ENCODE data around the gene SPC24. TPM values are rescaled to one million over a fixed set of nuclear protein-coding genes. Genes with fewer than 3 reads are reported as not detected.

SPC24 gene
- total and polyA plus RNA-seq, 8 donors, result 0.20 to 1.4 (median 0.55) TPM

DNA sequence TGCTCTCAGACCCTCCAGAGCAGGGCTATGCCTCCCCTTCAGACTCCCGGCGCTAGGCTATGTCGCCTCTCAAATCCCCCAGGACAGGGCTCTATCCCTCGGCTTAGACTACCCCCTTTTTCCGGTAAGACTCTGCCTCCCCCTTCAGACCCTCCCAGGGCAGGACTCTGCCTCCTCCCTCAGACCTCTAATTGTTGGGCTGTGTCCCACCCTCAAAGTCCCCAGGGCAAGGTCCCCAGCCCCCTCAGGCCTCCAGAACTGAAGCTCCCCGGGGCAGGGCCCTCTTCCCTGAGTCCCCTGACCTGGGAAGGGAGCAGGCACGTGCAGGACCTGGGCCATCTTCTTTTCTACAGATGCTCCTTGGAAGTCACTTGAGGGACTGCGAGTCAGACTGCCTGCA, 38.6 kb upstream of the SPC24 start:
- ATAC-seq (no peak), DNase-seq (no peak), FAIRE-seq (no peak)
- Histone ChIP-seq H3K4me3 (no peak overlapping the region), H3K27me3 (no peaks in the 10 kb centered on the region), H3K9me3 (no peaks in the 10 kb centered on the region), H3K27ac (no peak overlapping the region), H3K4me1 (peaks cover 0 to 10% (median 5%) of the 10 kb centered on the region in 3 donors), H3K36me3 (peaks cover 0 to 18% (median 10%) of the 10 kb centered on the region in 3 donors)
- intact Hi-C loops (cut with DNase I), result no loop called here
- 91 to 95% methylated on average over 8 of the region's 8 CpGs for WGBS, 2 donors
- TF ChIP-seq CTCF (IDR thresholded peaks at IDR 0.05), result no peak

GRCh38 chr19:11192957-11193939, 37.7 kb upstream of the SPC24 start:
- FAIRE-seq, result no peak
- WGBS, 2 donors, result 95 to 97% methylated on average over 63 to 68 of the region's 68 CpGs
- H3K9me3 ChIP-seq, result no peaks in the 10 kb centered on the region
- peak in 1 of 6 donors; percentile 73 for DNase-seq
- peaks cover 0 to 10% (median 1%) of the 10 kb centered on the region in 3 donors for H3K4me1 ChIP-seq
- no peak overlapping the region for H3K27ac ChIP-seq
- intact Hi-C loops (cut with DNase I), result no loop called here
- ATAC-seq, result no peak
- H3K36me3 ChIP-seq, result peaks cover 0 to 18% (median 10%) of the 10 kb centered on the region in 3 donors
- H3K27me3 ChIP-seq, result no peaks in the 10 kb centered on the region
- TF ChIP-seq CTCF (IDR thresholded peaks at IDR 0.05), result no peak
- no peak overlapping the region for H3K4me3 ChIP-seq

GRCh38 chr19:11191934-11192333, 36.4 kb upstream of the SPC24 start:
- intact Hi-C loops (cut with DNase I), result no loop called here
- Histone ChIP-seq H3K36me3 (peaks cover 0 to 18% (median 10%) of the 10 kb centered on the region in 3 donors), H3K27me3 (no peaks in the 10 kb centered on the region), H3K9me3 (no peaks in the 10 kb centered on the region), H3K4me1 (peaks cover 0 to 10% (median 0%) of the 10 kb centered on the region in 3 donors), H3K4me3 (no peak overlapping the region), H3K27ac (no peak overlapping the region)
- no peak for DNase-seq
- WGBS, 2 donors, result 71 to 73% methylated on average over 5 of the region's 5 CpGs
- ATAC-seq, result no peak
- no peak for FAIRE-seq
- no peak for TF ChIP-seq CTCF (IDR thresholded peaks at IDR 0.05)

GRCh38 chr19:11191273-11191755, 35.7 kb upstream of the SPC24 start:
- Histone ChIP-seq H3K9me3 (no peaks in the 10 kb centered on the region), H3K27me3 (no peaks in the 10 kb centered on the region), H3K4me1 (peaks cover 0 to 10% (median 0%) of the 10 kb centered on the region in 3 donors), H3K36me3 (peaks cover 0 to 18% (median 10%) of the 10 kb centered on the region in 3 donors), H3K27ac (no peak overlapping the region), H3K4me3 (no peak overlapping the region)
- peak in 3 of 4 donors; percentile 41 to 69 (median 46) for ATAC-seq
- TF ChIP-seq CTCF (IDR thresholded peaks at IDR 0.05), result no peak
- WGBS, 2 donors, result 81 to 87% methylated on average over 8 of the region's 8 CpGs
- FAIRE-seq, result no peak
- intact Hi-C loops (cut with DNase I), result no loop called here
- peak in 1 of 6 donors; percentile 42 for DNase-seq

Data from pancreas (tissue), 10 donors.